Hepatocyte (in vitro differentiated cells): ENCODE data around the gene MYBPC3.

Experiments
- EZH2 ChIP-seq: fragments of 200-600 bp; sonication (generic); IDR thresholded peaks from 2 replicates; pipeline ENCODE4 v1.6.1; 2016; ENCODE audit warnings: antibody characterized with exemption, mild to moderate bottlenecking, borderline replicate concordance
- TF ChIP-seq, protein P1 (sequence below): fragments of 200-600 bp; sonication (generic); IDR thresholded peaks from 2 replicates; pipeline ENCODE4 v1.5.1; 2016; ENCODE audit warnings: antibody characterized with exemption, mild to moderate bottlenecking; ENCODE audit not compliant: poor library complexity

DNA sequence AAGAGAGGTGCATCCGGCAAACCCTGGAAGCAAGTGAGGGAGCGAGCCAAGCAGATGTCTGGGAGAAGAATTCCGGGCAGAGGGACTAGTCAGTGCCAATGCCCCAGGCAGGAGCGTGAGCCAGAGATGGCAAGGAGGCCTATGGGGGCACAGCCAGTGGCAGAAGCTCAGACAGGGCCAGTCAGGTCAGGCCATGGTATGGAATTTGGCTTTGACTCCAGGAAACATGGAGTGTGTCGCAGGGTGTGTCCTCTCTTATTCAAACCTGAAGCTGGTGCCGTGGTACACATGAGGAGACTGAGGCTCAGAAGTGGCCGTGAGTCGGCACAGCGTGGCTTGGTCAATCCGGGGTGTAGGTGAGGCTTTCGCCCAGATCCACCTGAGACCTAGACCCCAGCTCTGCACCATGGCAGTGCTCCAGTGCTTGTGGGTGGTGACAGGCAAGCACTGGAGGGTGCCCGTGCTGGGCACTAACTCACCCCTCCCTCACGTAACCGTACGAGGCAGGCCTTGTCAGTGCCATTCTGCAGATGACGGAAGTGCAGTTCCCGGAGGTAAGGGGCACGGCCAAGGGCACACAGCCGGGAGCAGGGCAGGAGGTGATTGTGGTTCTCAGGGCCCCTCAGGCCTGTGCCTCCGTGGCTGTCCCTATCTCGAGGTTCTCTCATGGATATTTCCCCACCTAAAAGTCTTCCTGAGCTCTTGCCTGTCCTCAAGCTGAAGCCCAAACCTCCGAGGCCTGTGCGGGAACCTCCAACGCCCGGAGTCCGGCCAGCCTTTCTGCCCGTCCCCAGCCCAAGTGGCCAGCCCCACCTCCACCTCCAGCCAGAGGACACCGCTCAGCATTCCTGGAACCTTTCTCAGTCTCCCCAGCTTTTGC is 36.4 kb upstream of the MYBPC3 start:
- TF ChIP-seq, protein P1, sequence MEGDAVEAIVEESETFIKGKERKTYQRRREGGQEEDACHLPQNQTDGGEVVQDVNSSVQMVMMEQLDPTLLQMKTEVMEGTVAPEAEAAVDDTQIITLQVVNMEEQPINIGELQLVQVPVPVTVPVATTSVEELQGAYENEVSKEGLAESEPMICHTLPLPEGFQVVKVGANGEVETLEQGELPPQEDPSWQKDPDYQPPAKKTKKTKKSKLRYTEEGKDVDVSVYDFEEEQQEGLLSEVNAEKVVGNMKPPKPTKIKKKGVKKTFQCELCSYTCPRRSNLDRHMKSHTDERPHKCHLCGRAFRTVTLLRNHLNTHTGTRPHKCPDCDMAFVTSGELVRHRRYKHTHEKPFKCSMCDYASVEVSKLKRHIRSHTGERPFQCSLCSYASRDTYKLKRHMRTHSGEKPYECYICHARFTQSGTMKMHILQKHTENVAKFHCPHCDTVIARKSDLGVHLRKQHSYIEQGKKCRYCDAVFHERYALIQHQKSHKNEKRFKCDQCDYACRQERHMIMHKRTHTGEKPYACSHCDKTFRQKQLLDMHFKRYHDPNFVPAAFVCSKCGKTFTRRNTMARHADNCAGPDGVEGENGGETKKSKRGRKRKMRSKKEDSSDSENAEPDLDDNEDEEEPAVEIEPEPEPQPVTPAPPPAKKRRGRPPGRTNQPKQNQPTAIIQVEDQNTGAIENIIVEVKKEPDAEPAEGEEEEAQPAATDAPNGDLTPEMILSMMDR, result no peak
- TF ChIP-seq EZH2, result no peak
